Ovary (tissue), 9 donors: ENCODE measurements around the gene ABCC4. TPM values are rescaled to one million over a fixed set of nuclear protein-coding genes. Genes with fewer than 3 reads are reported as not detected.

ENCODE experiments used
- DNase-seq, 5 donors: peaks; one replicate each; pipeline ENCODE4 v3.0.0-alpha.2; 2019 to 2020
- H3K27ac ChIP-seq, 2 donors: fragments of 200-600 bp; one replicate each; pipeline versions ENCODE4 v1.5.1 to v1.8.0; 2019 to 2022
- H3K27me3 ChIP-seq: fragments of 200-600 bp; one replicate; pipeline ENCODE4 v1.8.0; 2022
- H3K36me3 ChIP-seq: fragments of 200-600 bp; sonication (generic); one replicate; pipeline ENCODE4 v1.5.1; 2019
- H3K4me1 ChIP-seq: one replicate; pipeline ENCODE4 v1.8.1; 2013; ENCODE audit warnings: mild to moderate bottlenecking, moderate library complexity; ENCODE audit not compliant: insufficient read depth
- H3K4me3 ChIP-seq: fragments of 200-600 bp; sonication (generic); one replicate; pipeline ENCODE4 v1.5.1; 2017
- H3K9me3 ChIP-seq, 2 donors: fragments of 200-600 bp in 1 of 2; sonication (generic) in 1 of 2; one replicate each; pipeline versions ENCODE4 v1.5.1 to v1.8.1; 2013 to 2019; ENCODE audit warnings: mild to moderate bottlenecking in 1 of 2, moderate library complexity in 1 of 2
- CTCF ChIP-seq, 3 donors: fragments of 450-650 bp in 2 of 3; fragments of 200-600 bp in 1 of 3; IDR thresholded peaks; one replicate each; pipeline versions ENCODE4 v1.5.1 to v1.8.0; 2016 to 2022; ENCODE audit warnings: antibody characterized with exemption in 3 of 3, mild to moderate bottlenecking in 1 of 3
- EP300 ChIP-seq: sonication (generic); formaldehyde crosslinking; IDR thresholded peaks from one replicate; pipeline ENCODE4 v1.6.1; 2017; ENCODE audit warnings: antibody characterized with exemption
- POLR2A ChIP-seq: fragments of 450-650 bp; IDR thresholded peaks from one replicate; pipeline ENCODE4 v1.6.1; 2017; ENCODE audit warnings: antibody characterized with exemption, mild to moderate bottlenecking, moderate library complexity
- whole genome bisulfite sequencing, 3 donors: extraction: QIAGEN DNeasy Blood & Tissue Kit in 1 of 3; methylation state at CpG; one replicate each; pipeline versions ENCODE4 v1.1.5 to v1.1.7; 2013 to 2017; 5-methylcytosine and 5-hydroxymethylcytosine counted together
- intact Hi-C, 4 donors: fragments of 100-400 bp; cut with DNase I; formaldehyde crosslinking; loops; one replicate each; pipeline versions ENCODE4 v1.11.0 to v1.15.1; 2022 to 2023
- polyA plus RNA-seq, 2 donors: library from polyadenylated mRNA; stranded (reverse); fragments of 200-250 nt in 1 of 2; fragments of 350-450 nt in 1 of 2; fragmentation: Illumina TruSeq in 1 of 2; extraction: RNeasy Lipid Tissue Mini Kit (QIAGEN cat#74804) in 1 of 2; gene quantifications; one replicate each; pipeline ENCODE4 v1.2.3, GENCODE V29; 2013 to 2014
- total RNA-seq, 7 donors: library from RNA; depleted of rRNA in 2 of 7; stranded (reverse); fragments of >200 nt in 2 of 7; fragmentation: NEBNext Ultra II Directional in 3 of 7; extraction: Animal tissue kit (Norgen Biotek cat#: 25700) in 3 of 7; gene quantifications; one replicate each; pipeline versions ENCODE4 v1.1.0 to v1.2.4, GENCODE V29; 2016 to 2023
- donor health status: DM: no; HTN: no; CAD: no; lungs with moderate emphysema.
- donor health status: DM: no; HTN: no; CAD: no.
- donor health status: Bipolar disorder and iron deficiency.
- donor health status: DM: yes; HTN: yes; CAD: no.
- donor health status: DM: no; HTN: no; CAD: no.
- donor health status: DM: yes; HTN: yes; CAD: no.

ABCC4 gene
- total and polyA plus RNA-seq, 9 donors: 6.1 to 28.5 (median 11.5) TPM

- H3K27ac ChIP-seq: no peak overlapping the region
- H3K9me3 ChIP-seq: no peaks in the 10 kb centered on the region
- TF ChIP-seq POLR2A (no peak), CTCF (IDR thresholded peaks at IDR 0.05) (no peak), EP300 (no peak)
- intact Hi-C loops: no loop called here
- no peak overlapping the region for H3K4me3 ChIP-seq
- 92 to 98% (median 93%) methylated on average over 3 of the region's 3 CpGs for WGBS, 3 donors
- no peaks in the 10 kb centered on the region for H3K36me3 ChIP-seq
- no peaks in the 10 kb centered on the region for H3K27me3 ChIP-seq
- DNase-seq: no peak
- peaks cover 6% of the 10 kb centered on the region for H3K4me1 ChIP-seq
These were observed 37.7 kb upstream of the ABCC4 start for GRCh38 chr13:95338905-95339304.

DNA sequence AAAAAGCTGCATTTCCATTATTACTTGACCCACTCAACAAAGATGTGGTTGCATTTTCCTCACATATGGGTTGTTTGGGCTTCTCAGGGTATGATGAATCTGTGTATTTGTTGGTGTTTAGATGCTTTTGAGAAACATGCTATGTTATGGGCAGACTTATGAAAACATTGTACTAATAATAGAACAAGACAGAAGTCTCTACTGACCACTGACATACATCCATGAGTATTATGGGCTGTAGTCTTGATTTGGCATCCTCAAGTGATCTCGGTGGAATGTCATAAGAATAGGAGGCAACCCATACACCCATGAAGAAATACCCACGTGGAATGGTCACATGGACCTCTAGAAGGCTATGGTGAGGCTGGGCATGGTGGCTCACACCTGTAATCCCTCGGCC is 36.3 kb upstream of the ABCC4 start:
- H3K27ac ChIP-seq: peak overlapping the region in 1 of 2 donors; percentile 30
- no peaks in the 10 kb centered on the region for H3K9me3 ChIP-seq
- H3K4me1 ChIP-seq: peaks cover 6% of the 10 kb centered on the region
- no peak for TF ChIP-seq POLR2A
- no peak for TF ChIP-seq CTCF (IDR thresholded peaks at IDR 0.05)
- TF ChIP-seq EP300: no peak
- H3K36me3 ChIP-seq: no peaks in the 10 kb centered on the region
- WGBS, 3 donors: 75 to 77% (median 75%) methylated on average over 3 of the region's 3 CpGs
- DNase-seq: no peak
- intact Hi-C loops: no loop called here
- H3K4me3 ChIP-seq: no peak overlapping the region
- H3K27me3 ChIP-seq: no peaks in the 10 kb centered on the region

GRCh38 chr13:95335667-95336066 is 34.4 kb upstream of the ABCC4 start:
- Histone ChIP-seq H3K4me3 (no peak overlapping the region), H3K4me1 (peaks cover 6% of the 10 kb centered on the region), H3K27me3 (no peaks in the 10 kb centered on the region), H3K27ac (no peak overlapping the region), H3K36me3 (no peaks in the 10 kb centered on the region), H3K9me3 (no peaks in the 10 kb centered on the region)
- 81 to 95% (median 89%) methylated on average over 5 to 6 of the region's 6 CpGs for WGBS, 3 donors
- intact Hi-C loops: no loop called here
- no peak for DNase-seq
- TF ChIP-seq CTCF (IDR thresholded peaks at IDR 0.05): no peak
- TF ChIP-seq EP300: no peak
- no peak for TF ChIP-seq POLR2A

DNA sequence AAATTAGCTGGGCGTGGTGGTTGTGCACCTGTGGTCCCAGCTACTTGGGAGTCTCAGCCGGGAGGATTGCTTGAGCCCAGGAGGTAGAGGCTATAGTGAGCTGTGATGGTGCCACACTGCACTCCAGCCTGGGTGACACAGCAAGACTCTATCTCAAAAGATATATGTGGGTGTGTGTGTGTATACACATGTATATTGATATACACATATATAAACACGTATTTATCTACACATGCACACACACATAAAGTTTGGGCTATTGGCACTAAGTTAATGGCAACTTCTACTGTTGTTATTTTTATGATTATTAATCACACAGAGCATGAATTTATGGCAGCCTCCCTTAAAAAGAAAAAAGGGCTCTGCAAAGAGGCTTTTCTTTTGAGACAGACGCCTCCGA is 27.1 kb upstream of the ABCC4 start:
- WGBS, 3 donors: 86 to 92% (median 90%) methylated on average over 5 of the region's 5 CpGs
- DNase-seq: no peak
- TF ChIP-seq CTCF (IDR thresholded peaks at IDR 0.05) (no peak), POLR2A (no peak), EP300 (no peak)

More for the DNA sequence above, 27.1 kb upstream of the ABCC4 start:
- H3K4me3 ChIP-seq: no peak overlapping the region
- intact Hi-C loops: no loop called here
- no peaks in the 10 kb centered on the region for H3K4me1 ChIP-seq
- no peak overlapping the region for H3K27ac ChIP-seq
- no peaks in the 10 kb centered on the region for H3K9me3 ChIP-seq
- no peaks in the 10 kb centered on the region for H3K36me3 ChIP-seq
- no peaks in the 10 kb centered on the region for H3K27me3 ChIP-seq
